Sigmoid colon (tissue), 3 donors: ENCODE results near the gene AP2A1.

ENCODE experiments used
- POLR2A ChIP-seq, 2 donors: fragments of 450-650 bp; IDR thresholded peaks; one replicate each; pipeline ENCODE4 v1.6.1; 2016; ENCODE audit warnings: antibody characterized with exemption in 2 of 2, mild to moderate bottlenecking in 2 of 2, moderate library complexity in 2 of 2
- TF ChIP-seq, protein P1 (sequence below), 4 experiments: fragments of 450-650 bp in 3 of 4; fragments of 200-600 bp in 1 of 4; IDR thresholded peaks; one replicate each; pipeline ENCODE4 v1.5.1; 2016 to 2019; ENCODE audit warnings: antibody characterized with exemption in 4 of 4, mild to moderate bottlenecking in 3 of 4, moderate library complexity in 2 of 4

DNA sequence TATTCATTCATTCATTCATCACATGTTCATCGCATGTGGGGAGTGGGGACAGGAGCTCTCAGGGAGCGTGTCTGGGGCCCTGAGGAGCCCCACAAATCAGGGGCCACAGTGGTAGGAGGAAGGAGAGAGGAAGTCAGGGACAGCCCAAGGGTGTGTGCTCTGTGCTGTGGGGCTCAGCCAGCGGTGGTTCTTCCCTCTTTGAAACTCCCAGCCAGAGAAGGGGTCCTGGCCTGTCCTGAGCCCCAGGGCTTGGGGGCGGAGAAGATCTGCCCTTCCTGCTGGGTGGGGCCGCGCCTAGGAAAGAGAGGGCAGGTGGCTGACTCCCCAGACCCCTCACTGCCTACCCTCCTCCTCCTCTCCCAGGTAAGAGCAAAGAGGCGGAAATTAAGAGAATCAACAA is 14.6 kb downstream of the AP2A1 start:
- TF ChIP-seq, protein P1, sequence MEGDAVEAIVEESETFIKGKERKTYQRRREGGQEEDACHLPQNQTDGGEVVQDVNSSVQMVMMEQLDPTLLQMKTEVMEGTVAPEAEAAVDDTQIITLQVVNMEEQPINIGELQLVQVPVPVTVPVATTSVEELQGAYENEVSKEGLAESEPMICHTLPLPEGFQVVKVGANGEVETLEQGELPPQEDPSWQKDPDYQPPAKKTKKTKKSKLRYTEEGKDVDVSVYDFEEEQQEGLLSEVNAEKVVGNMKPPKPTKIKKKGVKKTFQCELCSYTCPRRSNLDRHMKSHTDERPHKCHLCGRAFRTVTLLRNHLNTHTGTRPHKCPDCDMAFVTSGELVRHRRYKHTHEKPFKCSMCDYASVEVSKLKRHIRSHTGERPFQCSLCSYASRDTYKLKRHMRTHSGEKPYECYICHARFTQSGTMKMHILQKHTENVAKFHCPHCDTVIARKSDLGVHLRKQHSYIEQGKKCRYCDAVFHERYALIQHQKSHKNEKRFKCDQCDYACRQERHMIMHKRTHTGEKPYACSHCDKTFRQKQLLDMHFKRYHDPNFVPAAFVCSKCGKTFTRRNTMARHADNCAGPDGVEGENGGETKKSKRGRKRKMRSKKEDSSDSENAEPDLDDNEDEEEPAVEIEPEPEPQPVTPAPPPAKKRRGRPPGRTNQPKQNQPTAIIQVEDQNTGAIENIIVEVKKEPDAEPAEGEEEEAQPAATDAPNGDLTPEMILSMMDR (IDR thresholded peaks at IDR 0.05) = no peak
- TF ChIP-seq POLR2A (IDR thresholded peaks at IDR 0.05) = no peak
